ENCODE data around the gene PRKAG2. TPM values are rescaled to one million over a fixed set of nuclear protein-coding genes. Genes with fewer than 3 reads are reported as not detected.

Gene PRKAG2
- total and polyA plus RNA-seq, 2 experiments from 2014 or later = 9.1 to 14.9 TPM

DNA sequence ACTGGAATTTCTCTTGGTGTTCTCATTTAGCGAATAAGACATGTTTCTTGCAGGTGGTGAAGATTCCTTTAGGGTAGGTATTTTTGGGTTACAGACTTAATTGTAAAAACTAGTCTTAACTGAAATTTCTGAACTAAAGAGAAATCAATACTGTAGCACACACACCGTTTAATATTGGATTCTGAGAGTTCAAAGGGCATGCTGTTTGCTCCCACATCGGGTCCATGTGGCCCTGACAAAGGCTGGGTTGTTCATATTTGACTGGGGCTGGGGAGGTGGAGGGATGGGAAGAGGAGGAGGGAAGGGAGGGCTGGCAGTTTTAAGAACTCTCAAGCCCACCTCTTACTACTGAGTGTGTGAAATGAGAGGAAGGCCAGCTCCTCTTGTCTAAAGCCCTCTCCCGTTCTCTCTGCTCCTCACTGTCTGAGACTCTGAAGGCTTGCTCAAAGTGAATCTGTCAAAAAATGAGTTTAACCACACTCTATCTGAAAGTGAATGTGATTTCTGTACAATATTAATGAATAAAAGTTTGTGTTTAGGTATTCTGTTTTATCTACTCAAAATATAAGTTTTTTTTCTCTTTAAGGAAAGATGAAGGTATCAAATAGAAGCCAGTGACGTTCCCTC, 317.2 kb downstream of the PRKAG2 start (continued):
- TF ChIP-seq, protein P1, sequence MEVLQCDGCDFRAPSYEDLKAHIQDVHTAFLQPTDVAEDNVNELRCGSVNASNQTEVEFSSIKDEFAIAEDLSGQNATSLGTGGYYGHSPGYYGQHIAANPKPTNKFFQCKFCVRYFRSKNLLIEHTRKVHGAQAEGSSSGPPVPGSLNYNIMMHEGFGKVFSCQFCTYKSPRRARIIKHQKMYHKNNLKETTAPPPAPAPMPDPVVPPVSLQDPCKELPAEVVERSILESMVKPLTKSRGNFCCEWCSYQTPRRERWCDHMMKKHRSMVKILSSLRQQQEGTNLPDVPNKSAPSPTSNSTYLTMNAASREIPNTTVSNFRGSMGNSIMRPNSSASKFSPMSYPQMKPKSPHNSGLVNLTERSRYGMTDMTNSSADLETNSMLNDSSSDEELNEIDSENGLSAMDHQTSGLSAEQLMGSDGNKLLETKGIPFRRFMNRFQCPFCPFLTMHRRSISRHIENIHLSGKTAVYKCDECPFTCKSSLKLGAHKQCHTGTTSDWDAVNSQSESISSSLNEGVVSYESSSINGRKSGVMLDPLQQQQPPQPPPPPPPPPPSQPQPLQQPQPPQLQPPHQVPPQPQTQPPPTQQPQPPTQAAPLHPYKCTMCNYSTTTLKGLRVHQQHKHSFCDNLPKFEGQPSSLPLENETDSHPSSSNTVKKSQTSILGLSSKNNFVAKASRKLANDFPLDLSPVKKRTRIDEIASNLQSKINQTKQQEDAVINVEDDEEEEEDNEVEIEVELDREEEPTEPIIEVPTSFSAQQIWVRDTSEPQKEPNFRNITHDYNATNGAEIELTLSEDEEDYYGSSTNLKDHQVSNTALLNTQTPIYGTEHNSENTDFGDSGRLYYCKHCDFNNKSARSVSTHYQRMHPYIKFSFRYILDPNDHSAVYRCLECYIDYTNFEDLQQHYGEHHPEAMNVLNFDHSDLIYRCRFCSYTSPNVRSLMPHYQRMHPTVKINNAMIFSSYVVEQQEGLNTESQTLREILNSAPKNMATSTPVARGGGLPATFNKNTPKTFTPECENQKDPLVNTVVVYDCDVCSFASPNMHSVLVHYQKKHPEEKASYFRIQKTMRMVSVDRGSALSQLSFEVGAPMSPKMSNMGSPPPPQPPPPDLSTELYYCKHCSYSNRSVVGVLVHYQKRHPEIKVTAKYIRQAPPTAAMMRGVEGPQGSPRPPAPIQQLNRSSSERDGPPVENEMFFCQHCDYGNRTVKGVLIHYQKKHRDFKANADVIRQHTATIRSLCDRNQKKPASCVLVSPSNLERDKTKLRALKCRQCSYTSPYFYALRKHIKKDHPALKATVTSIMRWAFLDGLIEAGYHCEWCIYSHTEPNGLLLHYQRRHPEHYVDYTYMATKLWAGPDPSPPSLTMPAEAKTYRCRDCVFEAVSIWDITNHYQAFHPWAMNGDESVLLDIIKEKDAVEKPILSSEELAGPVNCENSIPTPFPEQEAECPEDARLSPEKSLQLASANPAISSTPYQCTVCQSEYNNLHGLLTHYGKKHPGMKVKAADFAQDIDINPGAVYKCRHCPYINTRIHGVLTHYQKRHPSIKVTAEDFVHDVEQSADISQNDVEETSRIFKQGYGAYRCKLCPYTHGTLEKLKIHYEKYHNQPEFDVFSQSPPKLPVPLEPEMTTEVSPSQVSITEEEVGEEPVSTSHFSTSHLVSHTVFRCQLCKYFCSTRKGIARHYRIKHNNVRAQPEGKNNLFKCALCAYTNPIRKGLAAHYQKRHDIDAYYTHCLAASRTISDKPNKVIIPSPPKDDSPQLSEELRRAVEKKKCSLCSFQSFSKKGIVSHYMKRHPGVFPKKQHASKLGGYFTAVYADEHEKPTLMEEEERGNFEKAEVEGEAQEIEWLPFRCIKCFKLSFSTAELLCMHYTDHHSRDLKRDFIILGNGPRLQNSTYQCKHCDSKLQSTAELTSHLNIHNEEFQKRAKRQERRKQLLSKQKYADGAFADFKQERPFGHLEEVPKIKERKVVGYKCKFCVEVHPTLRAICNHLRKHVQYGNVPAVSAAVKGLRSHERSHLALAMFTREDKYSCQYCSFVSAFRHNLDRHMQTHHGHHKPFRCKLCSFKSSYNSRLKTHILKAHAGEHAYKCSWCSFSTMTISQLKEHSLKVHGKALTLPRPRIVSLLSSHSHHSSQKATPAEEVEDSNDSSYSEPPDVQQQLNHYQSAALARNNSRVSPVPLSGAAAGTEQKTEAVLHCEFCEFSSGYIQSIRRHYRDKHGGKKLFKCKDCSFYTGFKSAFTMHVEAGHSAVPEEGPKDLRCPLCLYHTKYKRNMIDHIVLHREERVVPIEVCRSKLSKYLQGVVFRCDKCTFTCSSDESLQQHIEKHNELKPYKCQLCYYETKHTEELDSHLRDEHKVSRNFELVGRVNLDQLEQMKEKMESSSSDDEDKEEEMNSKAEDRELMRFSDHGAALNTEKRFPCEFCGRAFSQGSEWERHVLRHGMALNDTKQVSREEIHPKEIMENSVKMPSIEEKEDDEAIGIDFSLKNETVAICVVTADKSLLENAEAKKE (CRISPR knock-in tag; IDR thresholded peaks at IDR 0.05) = no peak

DNA sequence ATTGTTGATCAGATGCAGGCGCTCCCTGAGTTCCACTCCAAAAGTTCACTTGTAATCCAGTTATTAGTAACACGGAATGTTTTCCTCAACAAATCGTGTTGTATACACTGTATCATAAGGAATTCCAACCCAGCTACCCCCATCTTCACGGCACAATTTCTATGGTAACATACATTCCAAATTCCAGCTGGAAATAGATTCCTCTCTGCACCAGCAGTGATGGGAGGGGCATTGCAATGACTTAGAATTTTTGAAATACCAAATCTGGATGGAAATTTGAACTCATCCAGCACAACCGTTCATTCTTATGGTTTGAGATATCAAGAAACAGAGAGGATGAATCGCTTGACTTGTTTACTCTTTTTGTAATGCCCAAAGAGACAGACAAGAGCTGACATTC, 318.3 kb downstream of the PRKAG2 start:
- no peak for ATAC-seq
- Mint-ChIP-seq H3K4me1 (peaks cover 8% of the 10 kb centered on the region), H3K9me3 (no peaks in the 10 kb centered on the region), H3K4me3 (no peak overlapping the region), H3K36me3 (ENCODE audit: low read depth) (no peaks in the 10 kb centered on the region), H3K27ac (no peak overlapping the region), H3K27me3 (ENCODE audit: insufficient read depth, low read depth, poor library complexity) (no peaks in the 10 kb centered on the region)
- DNase-seq (ENCODE audit: low spot score) = no peak
- Histone ChIP-seq H2AFZ (no peak overlapping the region), H3K4me3 (no peak overlapping the region), H3K4me2 (no peak overlapping the region), H3K36me3 (ENCODE audit: insufficient read depth) (no peaks in the 10 kb centered on the region; the same call in none of the 2 replicates), H3K9me2 (ENCODE audit: insufficient read depth) (no peaks in the 10 kb centered on the region), H3K27ac (ENCODE audit: low read depth) (no peak overlapping the region), H4K20me1 (replicated peaks; ENCODE audit: insufficient read depth) (no peaks in the 10 kb centered on the region), H3F3A (replicated peaks; ENCODE audit: low read depth) (no peaks in the 10 kb centered on the region), H3K79me2 (replicated peaks; ENCODE audit: insufficient read depth) (no peaks in the 10 kb centered on the region), H3K4me1 (ENCODE audit: insufficient read depth) (no peaks in the 10 kb centered on the region), H3K27me3 (ENCODE audit: insufficient read depth) (no peaks in the 10 kb centered on the region)
- TF ChIP-seq, protein P2, sequence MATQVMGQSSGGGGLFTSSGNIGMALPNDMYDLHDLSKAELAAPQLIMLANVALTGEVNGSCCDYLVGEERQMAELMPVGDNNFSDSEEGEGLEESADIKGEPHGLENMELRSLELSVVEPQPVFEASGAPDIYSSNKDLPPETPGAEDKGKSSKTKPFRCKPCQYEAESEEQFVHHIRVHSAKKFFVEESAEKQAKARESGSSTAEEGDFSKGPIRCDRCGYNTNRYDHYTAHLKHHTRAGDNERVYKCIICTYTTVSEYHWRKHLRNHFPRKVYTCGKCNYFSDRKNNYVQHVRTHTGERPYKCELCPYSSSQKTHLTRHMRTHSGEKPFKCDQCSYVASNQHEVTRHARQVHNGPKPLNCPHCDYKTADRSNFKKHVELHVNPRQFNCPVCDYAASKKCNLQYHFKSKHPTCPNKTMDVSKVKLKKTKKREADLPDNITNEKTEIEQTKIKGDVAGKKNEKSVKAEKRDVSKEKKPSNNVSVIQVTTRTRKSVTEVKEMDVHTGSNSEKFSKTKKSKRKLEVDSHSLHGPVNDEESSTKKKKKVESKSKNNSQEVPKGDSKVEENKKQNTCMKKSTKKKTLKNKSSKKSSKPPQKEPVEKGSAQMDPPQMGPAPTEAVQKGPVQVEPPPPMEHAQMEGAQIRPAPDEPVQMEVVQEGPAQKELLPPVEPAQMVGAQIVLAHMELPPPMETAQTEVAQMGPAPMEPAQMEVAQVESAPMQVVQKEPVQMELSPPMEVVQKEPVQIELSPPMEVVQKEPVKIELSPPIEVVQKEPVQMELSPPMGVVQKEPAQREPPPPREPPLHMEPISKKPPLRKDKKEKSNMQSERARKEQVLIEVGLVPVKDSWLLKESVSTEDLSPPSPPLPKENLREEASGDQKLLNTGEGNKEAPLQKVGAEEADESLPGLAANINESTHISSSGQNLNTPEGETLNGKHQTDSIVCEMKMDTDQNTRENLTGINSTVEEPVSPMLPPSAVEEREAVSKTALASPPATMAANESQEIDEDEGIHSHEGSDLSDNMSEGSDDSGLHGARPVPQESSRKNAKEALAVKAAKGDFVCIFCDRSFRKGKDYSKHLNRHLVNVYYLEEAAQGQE (IDR thresholded peaks at IDR 0.05; ENCODE audit: unreplicated experiment) = no peak
- TF ChIP-seq, protein P3, sequence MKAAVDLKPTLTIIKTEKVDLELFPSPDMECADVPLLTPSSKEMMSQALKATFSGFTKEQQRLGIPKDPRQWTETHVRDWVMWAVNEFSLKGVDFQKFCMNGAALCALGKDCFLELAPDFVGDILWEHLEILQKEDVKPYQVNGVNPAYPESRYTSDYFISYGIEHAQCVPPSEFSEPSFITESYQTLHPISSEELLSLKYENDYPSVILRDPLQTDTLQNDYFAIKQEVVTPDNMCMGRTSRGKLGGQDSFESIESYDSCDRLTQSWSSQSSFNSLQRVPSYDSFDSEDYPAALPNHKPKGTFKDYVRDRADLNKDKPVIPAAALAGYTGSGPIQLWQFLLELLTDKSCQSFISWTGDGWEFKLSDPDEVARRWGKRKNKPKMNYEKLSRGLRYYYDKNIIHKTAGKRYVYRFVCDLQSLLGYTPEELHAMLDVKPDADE (IDR thresholded peaks at IDR 0.05) = no peak
- TF ChIP-seq JUNB (IDR thresholded peaks at IDR 0.05; ENCODE audit: unreplicated experiment) = no peak
